Left cardiac atrium (tissue), 4 donors: ENCODE data around the gene TTC39C. TPM values are rescaled to one million over a fixed set of nuclear protein-coding genes. Genes with fewer than 3 reads are reported as not detected.
A peak's percentile ranks its signal among the peaks of the same experiment; 100 is the strongest.
"Not testable (repeated sequence)": the region's sequence is repeated elsewhere in the genome, so short reads cannot be mapped to it uniquely, and the experiment has no call there.

ENCODE experiments used
- ATAC-seq, 2 donors: fragments of 200-7000 bp; cut with Tn5 transposase; one replicate each; pipeline ENCODE4 v1.9.1; 2020; ENCODE audit warnings: mild to moderate bottlenecking in 2 of 2, moderate library complexity in 2 of 2
- DNase-seq: peaks from one replicate; pipeline ENCODE4 v3.0.0-alpha.2; 2020
- intact Hi-C, 2 donors: fragments of 100-400 bp; cut with DNase I; formaldehyde crosslinking; loops; one replicate each; pipeline versions ENCODE4 v1.14.1 to v1.15.1; 2022 to 2023
- total RNA-seq, 2 donors: library from RNA; stranded (reverse); fragmentation: NEBNext Ultra II Directional; extraction: Animal tissue kit (Norgen Biotek cat#: 25700); gene quantifications; one replicate each; pipeline ENCODE4 v1.2.1, GENCODE V29; 2021
- donor health status: DM: no; HTN: yes; CAD: no.
- donor health status: DM: no; HTN: yes; CAD: no; lungs with severe emphysema.
- donor health status: DM: yes; HTN: yes; CAD: no.
- donor health status: Dilated cardiomyopathy.

TTC39C gene
- total RNA-seq, 2 donors from 2014 or later = 7.6 to 8.9 TPM

- DNase-seq (no peak), ATAC-seq (no peak)
- intact Hi-C loops = no loop called here
Measured at GRCh38 chr18:24033641-24034412, 19.3 kb downstream of the TTC39C start.

GRCh38 chr18:24035316-24035715, 20.8 kb downstream of the TTC39C start:
- intact Hi-C loops = no loop called here
- DNase-seq (no peak), ATAC-seq (no peak)

- intact Hi-C loops = no loop called here
- DNase-seq (no peak), ATAC-seq (no peak)
Measured at GRCh38 chr18:24039671-24040070, 25.1 kb downstream of the TTC39C start.

GRCh38 chr18:24041691-24042090, 27.1 kb downstream of the TTC39C start:
- no peak for DNase-seq
- no peak for ATAC-seq
- intact Hi-C loops = no loop called here

- ATAC-seq = no peak
- no peak for DNase-seq
- intact Hi-C loops = no loop called here
Measured at GRCh38 chr18:24043403-24043802, 28.8 kb downstream of the TTC39C start.

GRCh38 chr18:24048261-24048660, 33.7 kb downstream of the TTC39C start:
- intact Hi-C loops = no loop called here
- ATAC-seq = no peak
- DNase-seq = no peak

GRCh38 chr18:24049142-24049541, 34.6 kb downstream of the TTC39C start:
- intact Hi-C loops = no loop called here
- DNase-seq = no peak
- ATAC-seq = no peak

- DNase-seq = no peak
- intact Hi-C loops = no loop called here
- peak in 1 of 2 donors; percentile 20 for ATAC-seq
Measured at GRCh38 chr18:24051031-24051947, 36.7 kb downstream of the TTC39C start.

GRCh38 chr18:24052053-24052452, 37.5 kb downstream of the TTC39C start:
- intact Hi-C loops = no loop called here
- no peak for ATAC-seq

GRCh38 chr18:24053211-24053610, 38.7 kb downstream of the TTC39C start:
- ATAC-seq = no peak
- DNase-seq = no peak
- intact Hi-C loops = no loop called here

More at GRCh38 chr18:24052053-24052452, 37.5 kb downstream of the TTC39C start:
- no peak for DNase-seq

GRCh38 chr18:24054130-24054529, 39.6 kb downstream of the TTC39C start:
- intact Hi-C loops = no loop called here
- DNase-seq = no peak
- peak; percentile 41 to 65 for ATAC-seq

GRCh38 chr18:24055009-24055804, 40.7 kb downstream of the TTC39C start:
- no peak for ATAC-seq
- no peak for DNase-seq
- intact Hi-C loops = no loop called here

GRCh38 chr18:24055878-24056277, 41.3 kb downstream of the TTC39C start:
- no peak for DNase-seq
- intact Hi-C loops = no loop called here
- no peak for ATAC-seq

GRCh38 chr18:24056506-24056905, 42.0 kb downstream of the TTC39C start:
- DNase-seq = no peak
- intact Hi-C loops = no loop called here

GRCh38 chr18:24057804-24058203, 43.2 kb downstream of the TTC39C start:
- intact Hi-C loops = no loop called here
- ATAC-seq (no peak), DNase-seq (no peak)

More at GRCh38 chr18:24056506-24056905, 42.0 kb downstream of the TTC39C start:
- no peak for ATAC-seq

GRCh38 chr18:24059385-24059784, 44.8 kb downstream of the TTC39C start:
- intact Hi-C loops, ATAC-seq, DNase-seq: not testable (repeated sequence)

GRCh38 chr18:24060644-24061043, 46.1 kb downstream of the TTC39C start:
- intact Hi-C loops = loop anchor here in 1 of 2 donors (10.0 kb wide), 1 partner anchor 46 kb away; the partner anchor contains the start of gene TTC39C
- ATAC-seq (peak in 1 of 2 donors; percentile 72), DNase-seq (no peak)

GRCh38 chr18:24063121-24063731, 48.7 kb downstream of the TTC39C start:
- ATAC-seq = no peak
- DNase-seq = no peak
- intact Hi-C loops = loop anchor here in 1 of 2 donors (10.0 kb wide), 1 partner anchor 48 kb away; the partner anchor contains the start of gene TTC39C
